HG02588 (cell line): Measurements from ENCODE around the gene AHCYL1.

ENCODE experiments used
- ATAC-seq: cut with Tn5 transposase; IDR thresholded peaks from one replicate; pipeline ENCODE4 v1.9.1; 2021; ENCODE audit warnings: mild to moderate bottlenecking, moderate library complexity; ENCODE audit not compliant: unreplicated experiment

AHCYL1 gene

GRCh38 chr1:109975718-109976117 lies 8.8 kb upstream of the AHCYL1 start:
- ATAC-seq: no peak

- no peak for ATAC-seq
These were observed 7.8 kb upstream of the AHCYL1 start for GRCh38 chr1:109976762-109977161.

GRCh38 chr1:109977225-109977624 lies 7.3 kb upstream of the AHCYL1 start:
- no peak for ATAC-seq

- ATAC-seq: no peak
These were observed 6.7 kb upstream of the AHCYL1 start for GRCh38 chr1:109977657-109978378.

GRCh38 chr1:109978761-109979488 lies 5.6 kb upstream of the AHCYL1 start:
- ATAC-seq: no peak

GRCh38 chr1:109979489-109980091 lies 5.0 kb upstream of the AHCYL1 start:
- ATAC-seq: no peak

GRCh38 chr1:109980324-109981003 lies 4.1 kb upstream of the AHCYL1 start:
- ATAC-seq: no peak

- no peak for ATAC-seq
These were observed 3.6 kb upstream of the AHCYL1 start for GRCh38 chr1:109981004-109981335.

- no peak for ATAC-seq
These were observed 980 bp upstream of the AHCYL1 start for GRCh38 chr1:109983380-109984189.

- no peak for ATAC-seq
These were observed 442 bp upstream of the AHCYL1 start for GRCh38 chr1:109984190-109984455.

GRCh38 chr1:109985247-109986053 lies 885 bp downstream of the AHCYL1 start:
- ATAC-seq: no peak

- ATAC-seq: no peak
These were observed 1.5 kb downstream of the AHCYL1 start for GRCh38 chr1:109986054-109986444.

- no peak for ATAC-seq
These were observed 3.9 kb downstream of the AHCYL1 start for GRCh38 chr1:109988349-109988914.

GRCh38 chr1:109989506-109990301 lies 5.1 kb downstream of the AHCYL1 start:
- ATAC-seq: no peak

- no peak for ATAC-seq
These were observed 5.7 kb downstream of the AHCYL1 start for GRCh38 chr1:109990302-109990653.

- no peak for ATAC-seq
These were observed 6.9 kb downstream of the AHCYL1 start for GRCh38 chr1:109991400-109991925.

- no peak for ATAC-seq
These were observed 9.3 kb downstream of the AHCYL1 start for GRCh38 chr1:109993885-109994284.

- no peak for ATAC-seq
These were observed 10.1 kb downstream of the AHCYL1 start for GRCh38 chr1:109994654-109995053.

- ATAC-seq: no peak
These were observed 11.0 kb downstream of the AHCYL1 start for GRCh38 chr1:109995536-109995935.
